ENCODE measurements around the gene CENPX. TPM values are rescaled to one million over a fixed set of nuclear protein-coding genes. Genes with fewer than 3 reads are reported as not detected.
A peak's percentile ranks its signal among the peaks of the same experiment; 100 is the strongest.

CENPX gene
- polyA plus RNA-seq, 1 donor: 28.6 TPM

GRCh38 chr17:81980707-81981343, 41.9 kb downstream of the CENPX start:
- DNase-seq (ENCODE audit: low read depth): no peak

GRCh38 chr17:81980122-81980521, 42.6 kb downstream of the CENPX start:
- DNase-seq (ENCODE audit: low read depth): no peak

- DNase-seq (ENCODE audit: low read depth): no peak
Observed at GRCh38 chr17:81978524-81979298, 44.0 kb downstream of the CENPX start.

GRCh38 chr17:81977211-81977808, 45.4 kb downstream of the CENPX start, which contains the start of gene ASPSCR1:
Gene ASPSCR1 (plus strand): TSS chr17:81977629. CDS start chr17:81977647, 18 bp downstream.
- DNase-seq (ENCODE audit: low read depth): peak; percentile 63

GRCh38 chr17:81976332-81977210, 46.1 kb downstream of the CENPX start:
- DNase-seq (ENCODE audit: low read depth): no peak

GRCh38 chr17:81973432-81973831, 49.2 kb downstream of the CENPX start:
- DNase-seq (ENCODE audit: low read depth): no peak

GRCh38 chr17:81968850-81969812, 53.5 kb downstream of the CENPX start:
- DNase-seq (ENCODE audit: low read depth): no peak

Other genes starting within 250 kb of the CENPX start
- gene GCGR, start 218.7 kb downstream of the CENPX start, polyA plus RNA-seq (ENCODE audit: insufficient read length): not detected
- gene MCRIP1, start 189.6 kb downstream of the CENPX start, polyA plus RNA-seq (ENCODE audit: insufficient read length): 119 TPM
- 90.6 TPM for gene PPP1R27, start 187.8 kb downstream of the CENPX start, polyA plus RNA-seq (ENCODE audit: insufficient read length)
- 412 TPM for gene P4HB, start 162.3 kb downstream of the CENPX start, polyA plus RNA-seq (ENCODE audit: insufficient read length)
- 160 TPM for gene ARHGDIA, start 151.5 kb downstream of the CENPX start, polyA plus RNA-seq (ENCODE audit: insufficient read length)
- gene ALYREF, start 131.3 kb downstream of the CENPX start, polyA plus RNA-seq (ENCODE audit: insufficient read length): 53.9 TPM
- gene ANAPC11, start 131.2 kb downstream of the CENPX start, polyA plus RNA-seq (ENCODE audit: insufficient read length): 105 TPM
- 0.42 TPM for gene NPB, start 120.6 kb downstream of the CENPX start, polyA plus RNA-seq (ENCODE audit: insufficient read length)
- gene PCYT2, start 111.5 kb downstream of the CENPX start, polyA plus RNA-seq (ENCODE audit: insufficient read length): 9.6 TPM
- gene SIRT7, start 104.7 kb downstream of the CENPX start, polyA plus RNA-seq (ENCODE audit: insufficient read length): 7.7 TPM
- gene MAFG, start 95.1 kb downstream of the CENPX start, polyA plus RNA-seq (ENCODE audit: insufficient read length): 16.3 TPM
- 59.5 TPM for gene PYCR1, start 85.6 kb downstream of the CENPX start, polyA plus RNA-seq (ENCODE audit: insufficient read length)
- 43.6 TPM for gene MYADML2, start 75.6 kb downstream of the CENPX start, polyA plus RNA-seq (ENCODE audit: insufficient read length)
- gene NOTUM, start 61.7 kb downstream of the CENPX start, polyA plus RNA-seq (ENCODE audit: insufficient read length): 4.9 TPM
- 22.2 TPM for gene ASPSCR1, start 45.2 kb downstream of the CENPX start, polyA plus RNA-seq (ENCODE audit: insufficient read length)
- gene LRRC45, start 427 bp upstream of the CENPX start, polyA plus RNA-seq (ENCODE audit: insufficient read length): 8.4 TPM
- 6.0 TPM for gene RAC3, start 8.8 kb upstream of the CENPX start, polyA plus RNA-seq (ENCODE audit: insufficient read length)
- gene DCXR, start 14.8 kb upstream of the CENPX start, polyA plus RNA-seq (ENCODE audit: insufficient read length): 32.8 TPM
- 31.0 TPM for gene RFNG, start 28.9 kb upstream of the CENPX start, polyA plus RNA-seq (ENCODE audit: insufficient read length)
- gene GPS1, start 29.0 kb upstream of the CENPX start, polyA plus RNA-seq (ENCODE audit: insufficient read length): 69.4 TPM
- 60.1 TPM for gene DUS1L, start 42.9 kb upstream of the CENPX start, polyA plus RNA-seq (ENCODE audit: insufficient read length)
- gene FASN, start 75.4 kb upstream of the CENPX start, polyA plus RNA-seq (ENCODE audit: insufficient read length): 24.6 TPM
- 31.7 TPM for gene CCDC57, start 190.0 kb upstream of the CENPX start, polyA plus RNA-seq (ENCODE audit: insufficient read length)
- gene SLC16A3, start 206.2 kb upstream of the CENPX start, polyA plus RNA-seq (ENCODE audit: insufficient read length): 29.7 TPM